ENCODE results near the gene CA5A.

CA5A gene

GRCh38 chr16:87979352-87979751 is 43.0 kb upstream of the CA5A start:
- TF ChIP-seq CTCF (IDR thresholded peaks at IDR 0.05), result no peak
- Histone ChIP-seq H3K27me3 (no peaks in the 10 kb centered on the region), H3K4me1 (ENCODE audit: control insufficient read depth in 1 of 2, insufficient read depth in 1 of 2, low read depth in 1 of 2, low read length in 1 of 2) (peaks cover 0 to under 1% of the 10 kb centered on the region in 2 experiments), H3K27ac (no peak overlapping the region), H3K9me3 (no peaks in the 10 kb centered on the region), H3K36me3 (peaks cover 62% of the 10 kb centered on the region), H3K4me3 (ENCODE audit: low read depth in 1 of 2, low read length in 1 of 2) (no peak overlapping the region)

GRCh38 chr16:87978127-87978526 is 41.8 kb upstream of the CA5A start:
- TF ChIP-seq CTCF (IDR thresholded peaks at IDR 0.05), result no peak
- H3K27ac ChIP-seq, result no peak overlapping the region
- no peaks in the 10 kb centered on the region for H3K27me3 ChIP-seq
- H3K4me3 ChIP-seq (ENCODE audit: low read depth in 1 of 2, low read length in 1 of 2), result no peak overlapping the region
- no peaks in the 10 kb centered on the region for H3K9me3 ChIP-seq
- H3K36me3 ChIP-seq, result peaks cover 52% of the 10 kb centered on the region
- peaks cover 3 to 7% of the 10 kb centered on the region in 2 experiments for H3K4me1 ChIP-seq (ENCODE audit: control insufficient read depth in 1 of 2, insufficient read depth in 1 of 2, low read depth in 1 of 2, low read length in 1 of 2)

GRCh38 chr16:87976665-87977064 is 40.3 kb upstream of the CA5A start:
- Histone ChIP-seq H3K9me3 (no peaks in the 10 kb centered on the region), H3K4me1 (ENCODE audit: control insufficient read depth in 1 of 2, insufficient read depth in 1 of 2, low read depth in 1 of 2, low read length in 1 of 2) (peaks cover 3 to 7% of the 10 kb centered on the region in 2 experiments), H3K4me3 (ENCODE audit: low read depth in 1 of 2, low read length in 1 of 2) (no peak overlapping the region), H3K27me3 (no peaks in the 10 kb centered on the region), H3K27ac (no peak overlapping the region), H3K36me3 (peaks cover 37% of the 10 kb centered on the region)
- TF ChIP-seq CTCF (IDR thresholded peaks at IDR 0.05), result no peak

GRCh38 chr16:87974178-87974577 is 37.8 kb upstream of the CA5A start:
- Histone ChIP-seq H3K27ac (peak overlapping the region; percentile 28), H3K4me3 (ENCODE audit: low read depth in 1 of 2, low read length in 1 of 2) (no peak overlapping the region), H3K36me3 (peaks cover 25% of the 10 kb centered on the region), H3K27me3 (no peaks in the 10 kb centered on the region), H3K9me3 (no peaks in the 10 kb centered on the region), H3K4me1 (ENCODE audit: control insufficient read depth in 1 of 2, insufficient read depth in 1 of 2, low read depth in 1 of 2, low read length in 1 of 2) (peaks cover 3 to 7% of the 10 kb centered on the region in 2 experiments)
- TF ChIP-seq CTCF (IDR thresholded peaks at IDR 0.05), result no peak

GRCh38 chr16:87973717-87974116 is 37.4 kb upstream of the CA5A start:
- no peaks in the 10 kb centered on the region for H3K9me3 ChIP-seq
- peaks cover 3 to 7% of the 10 kb centered on the region in 2 experiments for H3K4me1 ChIP-seq (ENCODE audit: control insufficient read depth in 1 of 2, insufficient read depth in 1 of 2, low read depth in 1 of 2, low read length in 1 of 2)
- peaks cover 22% of the 10 kb centered on the region for H3K36me3 ChIP-seq
- no peaks in the 10 kb centered on the region for H3K27me3 ChIP-seq
- H3K4me3 ChIP-seq (ENCODE audit: low read depth in 1 of 2, low read length in 1 of 2), result no peak overlapping the region
- TF ChIP-seq CTCF (IDR thresholded peaks at IDR 0.05), result no peak
- peak overlapping the region; percentile 28 for H3K27ac ChIP-seq

- H3K4me3 ChIP-seq (ENCODE audit: low read depth in 1 of 2, low read length in 1 of 2), result no peak overlapping the region
- no peak overlapping the region for H3K27ac ChIP-seq
- peaks cover 4 to 9% of the 10 kb centered on the region in 2 experiments for H3K4me1 ChIP-seq (ENCODE audit: control insufficient read depth in 1 of 2, insufficient read depth in 1 of 2, low read depth in 1 of 2, low read length in 1 of 2)
- TF ChIP-seq CTCF (IDR thresholded peaks at IDR 0.05), result no peak
- peaks cover 8% of the 10 kb centered on the region for H3K36me3 ChIP-seq
- H3K27me3 ChIP-seq, result no peaks in the 10 kb centered on the region
- H3K9me3 ChIP-seq, result no peaks in the 10 kb centered on the region
Observed at GRCh38 chr16:87971933-87972332, 35.6 kb upstream of the CA5A start.
